CD4-positive, alpha-beta T cell treated with Interleukin-15 for 1 hour (primary cell): Measurements from ENCODE around the gene ZDHHC16.
"Not testable (repeated sequence)": the region's sequence is repeated elsewhere in the genome, so short reads cannot be mapped to it uniquely, and the experiment has no call there.

Source experiments
- DNase-seq: peaks from one replicate; pipeline ENCODE4 v3.0.0-alpha.2; 2020

ZDHHC16 gene

GRCh38 chr10:97445722-97446639, at the start of gene ZDHHC16, which contains the start of gene EXOSC1:
Gene ZDHHC16 (plus strand): TSS chr10:97446175. CDS start chr10:97451676, 5,501 bp downstream.
Gene EXOSC1 (minus strand): TSS chr10:97446006. CDS start chr10:97445985, 21 bp downstream.
- peak; percentile 89 for DNase-seq

GRCh38 chr10:97399843-97400545, 46.0 kb upstream of the ZDHHC16 start:
- peak; percentile 33 for DNase-seq

- DNase-seq, result peak; percentile 96
Measured at GRCh38 chr10:97400665-97401454, 45.1 kb upstream of the ZDHHC16 start, which contains the start of gene RRP12. Gene RRP12 (minus strand): TSS chr10:97401340. CDS start chr10:97401231, 109 bp downstream.

- DNase-seq, result no peak
Measured at GRCh38 chr10:97401455-97401919, 44.5 kb upstream of the ZDHHC16 start.

- DNase-seq, result no peak
Measured at GRCh38 chr10:97404044-97404443, 41.9 kb upstream of the ZDHHC16 start.

- peak; percentile 63 for DNase-seq
Measured at GRCh38 chr10:97406064-97406463, 39.9 kb upstream of the ZDHHC16 start.

GRCh38 chr10:97406483-97406882, 39.5 kb upstream of the ZDHHC16 start:
- not testable (repeated sequence) for DNase-seq

GRCh38 chr10:97407211-97407951, 38.6 kb upstream of the ZDHHC16 start:
- DNase-seq, result peak; percentile 75

GRCh38 chr10:97407952-97408248, 38.1 kb upstream of the ZDHHC16 start:
- DNase-seq, result no peak

- DNase-seq, result no peak
Measured at GRCh38 chr10:97408496-97408992, 37.4 kb upstream of the ZDHHC16 start.

GRCh38 chr10:97411406-97411805, 34.6 kb upstream of the ZDHHC16 start:
- no peak for DNase-seq

GRCh38 chr10:97412891-97413304, 33.1 kb upstream of the ZDHHC16 start:
- DNase-seq, result no peak

GRCh38 chr10:97416565-97416964, 29.4 kb upstream of the ZDHHC16 start:
- no peak for DNase-seq

GRCh38 chr10:97423757-97424098, 22.2 kb upstream of the ZDHHC16 start:
- DNase-seq, result not testable (repeated sequence)

- peak; percentile 97 for DNase-seq
Measured at GRCh38 chr10:97425964-97426775, 19.8 kb upstream of the ZDHHC16 start, which contains the start of gene PGAM1. Gene PGAM1 (plus strand): TSS chr10:97426191. CDS start chr10:97426308, 117 bp downstream.

- DNase-seq, result no peak
Measured at GRCh38 chr10:97426776-97427570, 19.0 kb upstream of the ZDHHC16 start.

- DNase-seq, result no peak
Measured at GRCh38 chr10:97427571-97428179, 18.3 kb upstream of the ZDHHC16 start.

- no peak for DNase-seq
Measured at GRCh38 chr10:97428572-97428981, 17.4 kb upstream of the ZDHHC16 start.

- no peak for DNase-seq
Measured at GRCh38 chr10:97434055-97434454, 11.9 kb upstream of the ZDHHC16 start.

GRCh38 chr10:97434557-97434956, 11.4 kb upstream of the ZDHHC16 start:
- no peak for DNase-seq
